GM12874 (cell line): Measurements from ENCODE around the gene THEMIS.

Source experiments
- TF ChIP-seq, protein P1 (sequence below): IDR thresholded peaks from 2 replicates; pipeline ENCODE4 v1.5.1; 2011; ENCODE audit warnings: low read depth, mild to moderate bottlenecking, control low read depth, low read length, moderate library complexity; ENCODE audit not compliant: insufficient read depth

The THEMIS gene

DNA sequence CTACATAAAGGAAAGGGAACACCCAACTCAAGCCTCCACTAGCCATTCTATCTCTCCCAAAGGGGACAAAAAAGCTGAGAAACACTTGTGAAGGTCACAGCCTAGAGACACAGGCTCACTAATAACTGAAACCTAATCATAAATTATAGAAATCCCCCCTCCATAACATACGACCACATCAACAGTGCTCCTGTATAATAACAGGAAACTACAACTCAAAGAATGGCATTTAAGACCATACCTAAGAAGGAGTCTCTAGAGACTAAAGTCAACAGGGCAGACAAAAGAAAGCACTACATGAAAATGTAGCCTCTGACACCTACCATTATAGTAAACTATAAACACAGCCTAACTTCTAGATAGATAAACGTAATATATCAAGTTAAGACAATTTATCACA lies 82.7 kb downstream of the THEMIS start:
- TF ChIP-seq, protein P1, sequence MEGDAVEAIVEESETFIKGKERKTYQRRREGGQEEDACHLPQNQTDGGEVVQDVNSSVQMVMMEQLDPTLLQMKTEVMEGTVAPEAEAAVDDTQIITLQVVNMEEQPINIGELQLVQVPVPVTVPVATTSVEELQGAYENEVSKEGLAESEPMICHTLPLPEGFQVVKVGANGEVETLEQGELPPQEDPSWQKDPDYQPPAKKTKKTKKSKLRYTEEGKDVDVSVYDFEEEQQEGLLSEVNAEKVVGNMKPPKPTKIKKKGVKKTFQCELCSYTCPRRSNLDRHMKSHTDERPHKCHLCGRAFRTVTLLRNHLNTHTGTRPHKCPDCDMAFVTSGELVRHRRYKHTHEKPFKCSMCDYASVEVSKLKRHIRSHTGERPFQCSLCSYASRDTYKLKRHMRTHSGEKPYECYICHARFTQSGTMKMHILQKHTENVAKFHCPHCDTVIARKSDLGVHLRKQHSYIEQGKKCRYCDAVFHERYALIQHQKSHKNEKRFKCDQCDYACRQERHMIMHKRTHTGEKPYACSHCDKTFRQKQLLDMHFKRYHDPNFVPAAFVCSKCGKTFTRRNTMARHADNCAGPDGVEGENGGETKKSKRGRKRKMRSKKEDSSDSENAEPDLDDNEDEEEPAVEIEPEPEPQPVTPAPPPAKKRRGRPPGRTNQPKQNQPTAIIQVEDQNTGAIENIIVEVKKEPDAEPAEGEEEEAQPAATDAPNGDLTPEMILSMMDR, result no peak

DNA sequence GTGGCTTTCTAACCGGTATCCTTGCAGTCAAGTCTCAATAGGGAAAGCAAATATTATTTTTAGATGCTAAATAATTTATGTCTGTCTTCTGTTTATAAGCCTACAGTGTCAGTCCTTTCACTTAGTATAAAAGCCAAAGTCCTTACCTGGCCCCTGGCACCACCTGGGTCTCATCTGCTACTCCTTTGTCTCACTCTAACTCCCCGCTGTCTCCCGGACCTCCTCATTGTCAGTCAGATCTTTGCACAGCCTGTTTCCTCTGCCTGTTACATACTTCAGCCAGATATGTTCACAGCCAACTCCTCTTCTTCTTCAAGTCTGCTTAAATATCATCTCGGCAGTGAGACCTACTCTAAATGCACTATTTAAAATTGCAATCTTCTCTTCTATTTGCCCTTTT lies 84.2 kb downstream of the THEMIS start:
- TF ChIP-seq, protein P1, result no peak

DNA sequence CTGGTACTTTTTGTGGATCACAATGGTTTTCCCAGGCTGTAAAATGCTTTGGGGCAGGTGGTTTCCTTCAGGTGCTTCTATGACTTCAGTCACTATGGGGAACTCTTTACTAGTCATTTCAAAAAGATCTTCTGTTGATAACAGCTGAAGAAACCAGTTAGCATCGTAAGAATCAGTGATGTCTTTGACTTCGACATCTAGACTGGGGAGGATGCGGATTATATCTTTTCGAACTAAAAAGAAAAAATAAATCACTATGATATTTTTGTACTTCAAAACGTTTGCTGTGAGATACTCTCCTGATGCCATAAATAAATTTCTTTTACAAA lies 87.2 kb downstream of the THEMIS start:
- TF ChIP-seq, protein P1, result no peak

DNA sequence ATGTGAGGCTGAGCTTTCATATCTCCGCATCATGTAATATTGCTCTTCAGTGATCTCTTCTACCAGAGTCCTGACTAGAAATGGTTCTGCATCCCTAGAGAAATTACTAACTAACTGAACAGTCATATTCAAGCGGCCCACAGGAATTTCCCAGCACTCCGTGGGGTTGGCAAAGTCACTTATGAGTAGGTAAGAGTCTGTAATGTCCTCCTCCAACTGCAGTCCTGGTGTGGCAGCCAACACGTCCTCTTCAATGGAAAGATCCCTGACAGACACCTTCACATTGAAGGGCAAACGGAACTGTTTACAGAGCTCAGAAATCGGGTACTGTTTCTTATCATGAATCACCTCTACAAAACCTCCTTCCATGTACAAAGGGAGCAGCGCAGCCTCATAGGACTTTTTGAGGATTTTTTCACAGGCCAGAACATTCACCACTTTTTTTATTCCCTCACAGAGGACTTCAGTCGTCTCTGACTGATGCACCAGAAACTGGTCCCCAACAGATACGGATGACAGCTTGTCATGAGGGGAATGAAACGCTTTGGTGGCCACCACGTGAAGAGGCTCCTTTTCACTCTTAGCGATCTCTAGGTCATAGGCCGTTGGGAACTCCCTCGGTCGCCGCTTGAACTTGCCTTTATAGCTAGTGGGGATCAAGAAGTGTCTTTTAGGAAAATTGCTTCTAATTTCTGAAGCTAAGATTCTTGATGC lies 87.7 kb downstream of the THEMIS start:
- TF ChIP-seq, protein P1, result no peak

DNA sequence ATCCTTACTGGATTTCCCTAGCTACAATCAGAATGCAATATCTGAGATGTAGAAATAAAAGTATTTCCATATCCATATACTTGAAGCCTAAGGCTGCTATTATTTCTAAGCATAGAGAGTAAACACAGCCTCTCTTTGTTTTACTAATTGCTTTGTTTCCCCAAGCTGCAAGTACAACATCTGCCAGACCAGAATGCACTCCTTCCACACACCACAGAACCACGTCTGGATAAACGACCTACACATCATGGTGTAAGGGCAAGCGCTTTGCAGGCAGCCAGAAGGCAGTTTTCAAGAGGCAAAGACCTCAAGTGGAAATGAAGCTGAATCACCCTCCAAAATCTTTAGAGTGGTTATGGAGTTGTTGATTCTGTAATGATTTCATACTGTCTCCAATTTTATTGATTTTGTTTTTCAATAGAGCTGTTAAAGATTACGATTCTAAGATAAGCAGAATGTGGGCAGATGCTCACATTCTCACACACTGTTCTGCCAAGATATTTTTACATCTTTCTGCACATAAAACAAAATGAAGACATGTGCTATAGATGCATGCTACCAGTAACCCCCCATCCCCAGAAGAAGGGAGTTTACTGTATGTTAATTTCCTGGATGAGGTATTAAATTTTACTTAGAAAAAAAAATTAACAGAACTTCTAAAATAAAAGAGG lies 88.8 kb downstream of the THEMIS start:
- TF ChIP-seq, protein P1, result no peak

DNA sequence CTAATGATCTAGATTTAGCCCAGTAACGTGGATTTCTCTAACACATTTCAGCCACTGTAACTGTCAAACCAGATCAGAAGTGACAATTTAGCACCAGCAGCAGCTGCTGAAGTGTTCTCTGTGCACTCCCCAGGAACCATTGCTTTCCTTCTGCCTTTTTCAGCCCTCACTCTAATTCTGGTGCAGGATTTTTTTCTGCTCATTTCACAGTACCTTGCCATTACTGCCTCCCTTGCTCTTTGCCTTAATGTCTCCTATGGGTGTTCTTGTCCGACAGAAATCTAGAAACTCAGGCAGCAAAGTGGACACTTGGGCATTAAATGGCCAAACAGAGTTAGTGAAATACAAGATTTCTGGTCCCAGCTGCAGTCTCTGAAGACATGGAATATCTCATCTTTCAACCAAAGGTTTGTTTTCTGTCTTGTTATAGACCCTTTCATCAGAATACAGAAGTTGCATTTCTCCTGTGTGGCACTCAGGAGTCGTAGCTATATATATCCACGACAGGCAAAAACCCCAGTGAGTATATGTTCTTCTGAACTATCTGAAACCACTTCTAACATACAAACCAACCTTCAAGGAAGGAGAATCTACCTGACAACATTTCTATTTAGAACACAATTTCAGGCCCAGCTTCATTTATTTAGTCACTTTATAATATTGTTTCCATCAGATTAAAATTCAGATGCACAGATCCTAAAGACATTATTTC lies 92.9 kb downstream of the THEMIS start:
- TF ChIP-seq, protein P1, result no peak

DNA sequence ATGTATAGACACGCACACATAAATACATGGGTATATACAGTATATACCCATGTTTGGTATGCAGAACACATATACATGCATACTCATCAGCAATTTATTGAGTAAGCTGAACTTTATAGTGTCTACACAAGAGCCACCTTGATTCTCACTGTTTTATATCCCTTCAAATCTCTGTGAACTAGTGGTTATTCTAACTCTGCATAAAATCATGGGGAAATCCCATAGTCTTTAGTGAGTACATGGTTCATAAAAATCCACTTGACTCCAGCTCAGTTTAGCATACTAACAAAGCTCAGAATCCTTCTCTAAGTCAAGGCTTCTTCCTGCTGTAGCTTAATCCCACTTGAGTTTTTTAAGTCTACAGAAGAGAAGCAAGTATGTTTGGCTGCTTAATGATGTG lies 104.1 kb downstream of the THEMIS start:
- TF ChIP-seq, protein P1, result no peak
